ENCODE results near the gene KIF19.

DNA sequence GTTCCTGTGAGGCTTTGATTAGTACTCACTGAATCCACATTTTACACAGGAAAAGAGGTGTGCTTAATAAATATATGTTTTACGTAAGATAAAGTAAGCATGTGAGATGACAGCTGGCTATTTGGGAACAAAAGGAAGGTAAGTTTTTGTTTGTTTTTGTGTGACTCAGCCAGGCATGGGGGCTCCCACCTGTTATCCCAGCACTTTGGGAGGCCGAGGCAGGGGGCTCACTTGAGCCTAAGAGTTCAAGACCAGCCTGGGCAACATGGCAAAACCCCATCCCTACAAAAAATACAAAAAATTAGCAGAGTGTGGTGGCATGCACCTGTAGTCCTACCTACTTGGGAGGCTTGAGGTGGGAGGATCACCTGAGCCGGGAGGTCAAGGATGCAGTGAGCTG, 59.2 kb downstream of the KIF19 start:
- no peak for TF ChIP-seq POLR2A (IDR thresholded peaks at IDR 0.05)
- TF ChIP-seq CTCF (IDR thresholded peaks at IDR 0.05) = no peak
